Measurements from ENCODE around the gene PANK1. TPM values are rescaled to one million over a fixed set of nuclear protein-coding genes. Genes with fewer than 3 reads are reported as not detected.
A peak's percentile ranks its signal among the peaks of the same experiment; 100 is the strongest.

The PANK1 gene
- total RNA-seq, 4 donors from 2014 or later = 6.3 to 9.6 (median 7.4) TPM

GRCh38 chr10:89536013-89536354, 109.1 kb downstream of the PANK1 start:
- H3K27ac ChIP-seq = peak overlapping the region in 3 of 4 donors; percentile 70 to 90 (median 74)
- 13 to 23% methylated on average over 11 to 16 of the region's 16 CpGs for WGBS, 2 donors
- TF ChIP-seq POLR2A (IDR thresholded peaks at IDR 0.05) (no peak), EP300 (IDR thresholded peaks at IDR 0.05) (no peak), CTCF (IDR thresholded peaks at IDR 0.05) (no peak)
- H3K9me3 ChIP-seq = no peaks in the 10 kb centered on the region
- H3K36me3 ChIP-seq = no peaks in the 10 kb centered on the region
- peaks cover 0 to 34% (median 7%) of the 10 kb centered on the region in 4 donors for H3K4me1 ChIP-seq
- H3K4me3 ChIP-seq = peak overlapping the region; percentile 41 to 77 (median 46)
- no peak for DNase-seq (ENCODE audit: low spot score in 2 of 2)
- H3K27me3 ChIP-seq = peaks cover 0 to 49% of the 10 kb centered on the region in 2 donors

DNA sequence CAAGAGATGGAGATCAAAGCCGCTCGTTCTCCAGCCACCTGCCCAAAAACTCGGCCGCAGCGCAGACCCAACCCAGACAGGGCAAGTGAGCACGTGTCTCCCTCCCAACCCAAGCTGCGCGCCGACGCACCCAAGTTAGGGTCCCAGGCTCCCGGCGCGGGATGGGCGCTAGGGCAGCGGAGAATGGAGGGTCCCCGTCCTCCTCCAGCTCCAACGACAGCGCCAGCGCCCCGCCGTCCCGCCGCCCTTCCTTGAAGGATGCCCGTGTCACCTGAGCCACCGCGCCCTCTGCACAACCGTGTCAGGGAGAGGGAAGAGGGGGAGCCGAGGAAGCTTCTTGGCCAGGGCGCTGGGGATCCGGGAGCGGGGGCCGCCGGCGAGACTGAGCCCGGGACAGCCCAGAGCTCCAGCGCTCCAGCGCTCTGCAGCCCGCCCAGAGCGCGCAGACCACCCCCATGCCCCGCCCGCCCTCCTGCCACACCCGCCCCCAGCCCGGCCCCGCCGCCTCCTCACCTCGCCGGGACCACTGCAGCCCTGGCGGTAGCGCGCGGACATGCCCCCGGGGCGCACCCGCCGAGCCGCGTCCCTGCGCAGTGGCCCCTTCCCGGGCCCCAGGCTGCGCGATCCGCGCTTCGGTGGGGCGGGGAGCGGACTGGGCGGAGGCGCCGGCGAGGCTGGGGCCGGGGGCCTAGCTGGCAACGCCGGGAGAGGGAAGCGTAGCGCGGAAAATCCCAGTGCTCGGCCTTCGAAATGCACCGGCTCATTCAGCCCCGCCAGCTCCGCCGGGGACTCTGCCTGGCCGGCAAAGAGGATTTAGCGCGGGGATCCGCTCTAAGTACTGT, 109.7 kb downstream of the PANK1 start, which contains the start of gene SLC16A12:
SLC16A12 (minus strand) TSS at position 424 of the 842 bp plus-strand sequence. CDS start 73,016 bp downstream, outside the sequence.
- no peaks in the 10 kb centered on the region for H3K36me3 ChIP-seq
- H3K27me3 ChIP-seq = peaks cover 0 to 49% of the 10 kb centered on the region in 2 donors
- no peaks in the 10 kb centered on the region for H3K9me3 ChIP-seq
- peaks cover 0 to 34% (median 7%) of the 10 kb centered on the region in 4 donors for H3K4me1 ChIP-seq
- H3K27ac ChIP-seq = peak within 1 kb of the TSS in 3 of 4 donors; percentile 70 to 90 (median 74)
- WGBS, 2 donors = 4 to 5% methylated on average over 24 to 31 of the region's 87 CpGs
- H3K4me3 ChIP-seq = peak within 1 kb of the TSS; percentile 41 to 77 (median 46)
- TF ChIP-seq POLR2A (IDR thresholded peaks at IDR 0.05) = no peak
- peak in 1 of 2 donors; percentile 37 for TF ChIP-seq EP300 (IDR thresholded peaks at IDR 0.05)
- TF ChIP-seq CTCF (IDR thresholded peaks at IDR 0.05) = peak in 2 of 5 experiments; percentile 19 to 38
- no peak for DNase-seq (ENCODE audit: low spot score in 2 of 2)

DNA sequence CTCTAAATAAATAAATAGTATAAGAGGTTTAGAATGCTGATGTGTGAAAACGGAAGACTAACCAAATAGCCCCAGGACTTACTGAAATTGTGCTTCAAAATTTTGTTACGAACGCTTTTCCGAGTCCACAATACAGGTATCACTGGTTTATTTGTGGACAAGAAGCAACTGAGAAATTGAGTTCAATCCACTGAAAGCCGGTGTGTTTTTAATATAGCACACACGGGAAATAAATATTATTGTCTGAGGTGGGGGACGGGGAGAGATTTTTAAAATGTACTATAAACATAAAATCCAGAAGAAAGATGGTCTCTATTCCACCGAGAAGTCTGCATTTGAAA, 110.2 kb downstream of the PANK1 start:
- Histone ChIP-seq H3K27ac (peak overlapping the region in 2 of 4 donors; percentile 70 to 90), H3K27me3 (peaks cover 0 to 49% of the 10 kb centered on the region in 2 donors)
- DNase-seq (ENCODE audit: low spot score in 2 of 2) = no peak

More for the DNA sequence above, 110.2 kb downstream of the PANK1 start:
- TF ChIP-seq POLR2A (IDR thresholded peaks at IDR 0.05) (no peak), EP300 (IDR thresholded peaks at IDR 0.05) (no peak), CTCF (IDR thresholded peaks at IDR 0.05) (no peak)
- Histone ChIP-seq H3K4me3 (peak overlapping the region; percentile 41 to 77 (median 46)), H3K9me3 (no peaks in the 10 kb centered on the region), H3K4me1 (peaks cover 0 to 34% (median 7%) of the 10 kb centered on the region in 4 donors), H3K36me3 (no peaks in the 10 kb centered on the region)
- WGBS, 2 donors = 17 to 21% methylated on average over 8 of the region's 8 CpGs

Small RNAs within 50 kb of the gene (small RNA-seq; reads per million reads assigned to genes)
- gene MIR107 = 2.4 reads per million, percentile 70 among the genes with 10 or more reads in this experiment

Other genes starting within 250 kb of the PANK1 start
- gene IFIT5, start 230.7 kb downstream of the PANK1 start, total RNA-seq = 10 to 100 TPM; 16.2 to 25.3 (median 21.9) TPM
- 10 to 100 TPM; 25.8 to 45.4 (median 42.8) TPM for gene SLC16A12, start 109.6 kb downstream of the PANK1 start, total RNA-seq
- gene KIF20B, start 56.3 kb upstream of the PANK1 start, total RNA-seq = 1 to 10 TPM; 1.6 to 4.8 (median 2.3) TPM

Data from tibial nerve (tissue), 4 donors.